Endothelial cell of umbilical vein (primary cell): ENCODE data around the gene LRP6.

Source experiments
- EZH2 ChIP-seq: IDR thresholded peaks from 2 replicates; pipeline ENCODE4 v1.6.1; 2012; ENCODE audit warnings: borderline replicate concordance, low read depth, mild to moderate bottlenecking, moderate library complexity, low read length, inconsistent platforms; ENCODE audit not compliant: severe bottlenecking
- POLR2A ChIP-seq: IDR thresholded peaks from 2 replicates; pipeline ENCODE4 v1.6.1; 2012; ENCODE audit warnings: low read depth, mild to moderate bottlenecking, control low read depth, low read length
- TF ChIP-seq, protein P1 (sequence below), 2 donors: IDR thresholded peaks; 1 replicate in 1 of 2; 2 replicates in 1 of 2; pipeline ENCODE4 v1.5.1; 2011; ENCODE audit warnings: low read length in 2 of 2, mild to moderate bottlenecking in 2 of 2, moderate library complexity in 2 of 2, control low read depth in 1 of 2, inconsistent platforms in 1 of 2, low read depth in 1 of 2; ENCODE audit not compliant: insufficient read depth in 1 of 2; ENCODE audit errors: extremely low read depth in 1 of 2
- TF ChIP-seq, protein P2 (sequence below): IDR thresholded peaks from 2 replicates; pipeline ENCODE4 v1.6.1; 2011; ENCODE audit not compliant: insufficient read depth, insufficient read length

DNA sequence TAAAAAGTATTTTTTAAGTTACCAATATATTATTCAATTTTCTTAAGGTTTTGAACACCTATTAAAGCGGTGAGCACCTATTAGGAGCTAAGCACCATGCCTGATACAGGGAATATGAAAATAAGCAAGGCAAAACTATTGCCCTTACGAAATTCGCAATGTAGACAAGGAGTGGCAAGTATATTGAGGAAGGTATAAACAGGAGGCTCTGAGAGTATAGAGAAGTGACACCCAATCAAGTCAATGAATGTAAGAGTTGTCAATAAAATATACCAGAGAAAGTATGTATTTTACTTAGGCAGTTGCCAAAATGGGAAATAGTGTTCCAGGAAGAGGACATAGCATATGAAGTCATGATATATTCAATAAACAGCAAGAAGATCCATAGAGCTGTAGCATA lies 57.2 kb downstream of the LRP6 start:
- TF ChIP-seq, protein P1, sequence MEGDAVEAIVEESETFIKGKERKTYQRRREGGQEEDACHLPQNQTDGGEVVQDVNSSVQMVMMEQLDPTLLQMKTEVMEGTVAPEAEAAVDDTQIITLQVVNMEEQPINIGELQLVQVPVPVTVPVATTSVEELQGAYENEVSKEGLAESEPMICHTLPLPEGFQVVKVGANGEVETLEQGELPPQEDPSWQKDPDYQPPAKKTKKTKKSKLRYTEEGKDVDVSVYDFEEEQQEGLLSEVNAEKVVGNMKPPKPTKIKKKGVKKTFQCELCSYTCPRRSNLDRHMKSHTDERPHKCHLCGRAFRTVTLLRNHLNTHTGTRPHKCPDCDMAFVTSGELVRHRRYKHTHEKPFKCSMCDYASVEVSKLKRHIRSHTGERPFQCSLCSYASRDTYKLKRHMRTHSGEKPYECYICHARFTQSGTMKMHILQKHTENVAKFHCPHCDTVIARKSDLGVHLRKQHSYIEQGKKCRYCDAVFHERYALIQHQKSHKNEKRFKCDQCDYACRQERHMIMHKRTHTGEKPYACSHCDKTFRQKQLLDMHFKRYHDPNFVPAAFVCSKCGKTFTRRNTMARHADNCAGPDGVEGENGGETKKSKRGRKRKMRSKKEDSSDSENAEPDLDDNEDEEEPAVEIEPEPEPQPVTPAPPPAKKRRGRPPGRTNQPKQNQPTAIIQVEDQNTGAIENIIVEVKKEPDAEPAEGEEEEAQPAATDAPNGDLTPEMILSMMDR (IDR thresholded peaks at IDR 0.05; ENCODE audit: extremely low read depth in 1 of 2, insufficient read depth in 1 of 2, low read depth in 1 of 2, low read length in 2 of 2): no peak
- TF ChIP-seq, protein P2, sequence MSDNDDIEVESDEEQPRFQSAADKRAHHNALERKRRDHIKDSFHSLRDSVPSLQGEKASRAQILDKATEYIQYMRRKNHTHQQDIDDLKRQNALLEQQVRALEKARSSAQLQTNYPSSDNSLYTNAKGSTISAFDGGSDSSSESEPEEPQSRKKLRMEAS: no peak
- no peak for TF ChIP-seq EZH2
- no peak for TF ChIP-seq POLR2A
